HG02798 (cell line): ENCODE results near the gene TAF11.
A peak's percentile ranks its signal among the peaks of the same experiment; 100 is the strongest.
"Not testable (repeated sequence)": the region's sequence is repeated elsewhere in the genome, so short reads cannot be mapped to it uniquely, and the experiment has no call there.

Experiments used
- ATAC-seq: cut with Tn5 transposase; IDR thresholded peaks from one replicate; pipeline ENCODE4 v1.9.1; 2021; ENCODE audit warnings: mild to moderate bottlenecking; ENCODE audit not compliant: unreplicated experiment, poor library complexity

Gene TAF11

GRCh38 chr6:34906826-34907225 lies 19.0 kb upstream of the TAF11 start:
- ATAC-seq: no peak

- no peak for ATAC-seq
Measured at GRCh38 chr6:34904990-34905613, 17.3 kb upstream of the TAF11 start.

GRCh38 chr6:34901930-34902329 lies 14.1 kb upstream of the TAF11 start:
- no peak for ATAC-seq

DNA sequence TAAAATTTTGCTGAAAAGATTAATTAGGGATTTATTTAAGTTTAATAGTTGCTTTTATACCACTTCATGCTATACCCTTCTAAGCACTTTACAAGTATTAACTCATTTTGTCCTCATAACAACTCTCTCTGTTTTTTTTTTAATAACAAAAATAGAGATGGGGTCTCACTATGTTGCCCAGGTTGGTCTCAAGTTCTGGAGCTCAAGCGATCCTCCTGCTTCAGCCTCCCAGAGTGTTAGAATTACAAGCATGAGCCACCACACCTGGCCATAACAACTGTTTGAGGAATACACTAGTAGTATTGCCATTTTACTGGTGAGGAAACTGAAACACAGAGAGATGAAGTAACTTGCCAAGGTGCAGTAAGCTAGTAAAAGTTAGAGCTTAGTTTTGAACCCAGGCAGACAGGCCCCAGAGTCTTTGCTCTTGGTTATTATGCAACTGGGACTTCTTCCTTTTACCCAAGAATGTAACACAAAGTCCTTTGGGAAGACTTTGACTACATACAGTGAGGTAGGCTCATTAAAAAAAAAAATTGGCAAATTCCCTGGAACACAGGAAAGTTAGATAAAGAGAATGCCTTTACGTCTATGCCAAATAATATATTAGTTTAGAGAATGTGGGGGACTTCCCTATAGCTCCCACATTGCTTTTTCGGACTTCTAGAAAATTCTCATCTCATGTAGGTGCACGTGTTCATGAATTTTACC lies 12.6 kb upstream of the TAF11 start:
- ATAC-seq: no peak

- not testable (repeated sequence) for ATAC-seq
Measured at GRCh38 chr6:34899748-34900147, 11.9 kb upstream of the TAF11 start.

DNA sequence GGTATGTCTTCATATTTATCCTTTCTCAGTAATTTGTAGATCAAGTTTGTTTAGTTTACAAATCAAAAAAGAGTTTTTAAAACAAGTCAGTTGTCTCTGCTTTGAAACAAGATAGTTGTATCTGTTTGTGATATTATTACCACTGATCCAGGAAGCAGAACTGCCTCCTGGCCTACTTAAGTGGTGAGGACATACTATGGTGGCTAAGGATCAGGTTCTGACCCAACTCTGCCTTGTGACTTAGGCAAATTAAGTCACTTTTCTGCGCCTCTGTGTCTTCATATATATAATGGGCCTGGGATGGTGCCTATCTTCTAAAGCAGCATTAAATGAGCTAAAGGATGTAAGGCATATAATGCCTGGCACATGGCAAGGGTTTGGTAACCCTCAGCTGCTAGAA lies 9.9 kb upstream of the TAF11 start:
- ATAC-seq: no peak

GRCh38 chr6:34897130-34897529 lies 9.3 kb upstream of the TAF11 start:
- ATAC-seq: no peak

- ATAC-seq: no peak
Measured at GRCh38 chr6:34894693-34895092, 6.9 kb upstream of the TAF11 start.

DNA sequence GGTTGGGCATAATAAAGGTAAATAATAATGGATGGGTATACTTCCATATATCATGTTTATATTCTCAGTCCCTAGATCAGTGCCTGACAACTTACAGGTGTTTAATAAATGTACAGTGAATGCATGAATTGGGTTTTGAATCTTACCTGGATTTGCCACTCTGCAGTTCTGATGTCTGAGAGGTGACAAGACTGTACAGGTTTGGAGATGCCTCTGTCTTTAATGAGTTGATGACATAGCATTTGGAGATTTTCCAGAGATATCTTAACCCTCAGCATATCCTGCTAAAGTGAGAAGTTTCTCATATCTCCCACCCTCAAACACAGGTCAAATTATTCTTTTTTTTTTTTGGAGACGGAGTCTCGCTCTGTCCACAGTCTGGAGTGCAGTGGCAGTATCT lies 3.5 kb upstream of the TAF11 start:
- no peak for ATAC-seq

GRCh38 chr6:34890533-34890925 lies 2.7 kb upstream of the TAF11 start:
- ATAC-seq: no peak

DNA sequence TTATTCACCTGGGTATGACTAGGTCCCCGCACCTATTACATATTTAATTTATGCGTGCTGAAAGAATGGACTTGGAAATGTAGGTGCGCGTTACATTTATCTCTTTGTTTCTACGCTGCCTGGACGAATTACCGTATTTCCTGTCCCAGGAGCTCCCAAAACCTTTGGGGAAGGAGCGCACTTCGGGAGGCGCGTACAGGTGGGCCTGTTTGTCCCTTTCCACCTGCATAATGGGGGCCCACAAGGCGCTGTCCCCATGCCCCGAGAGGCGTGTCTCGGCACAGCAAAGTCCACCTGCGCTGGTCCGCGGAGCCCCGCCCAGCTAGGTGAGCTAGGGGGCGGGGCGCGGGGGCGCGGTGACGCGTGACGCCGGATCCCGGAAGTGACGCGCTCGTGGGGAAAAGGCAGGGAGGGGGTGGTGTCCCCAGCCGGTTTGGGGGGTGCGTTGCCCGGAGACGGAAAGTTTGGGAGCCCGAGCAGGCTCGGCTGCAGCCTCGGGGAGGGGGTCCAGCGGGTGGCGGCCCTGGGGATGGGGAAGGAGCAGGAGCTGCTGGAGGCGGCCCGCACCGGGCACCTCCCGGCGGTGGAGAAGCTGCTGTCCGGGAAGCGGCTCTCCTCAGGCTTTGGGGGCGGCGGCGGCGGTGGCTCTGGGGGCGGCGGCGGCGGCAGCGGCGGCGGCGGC lies 1.2 kb upstream of the TAF11 start, which contains the start of gene ANKS1A:
ANKS1A (plus strand) TSS at position 382 of the 682 bp plus-strand sequence; CDS start at position 530, 148 bp downstream.
- peak; percentile 80 for ATAC-seq

GRCh38 chr6:34888514-34888856 lies 643 bp upstream of the TAF11 start:
- ATAC-seq: no peak

- ATAC-seq: not testable (repeated sequence)
Measured at GRCh38 chr6:34885837-34886236, 2.0 kb downstream of the TAF11 start.

DNA sequence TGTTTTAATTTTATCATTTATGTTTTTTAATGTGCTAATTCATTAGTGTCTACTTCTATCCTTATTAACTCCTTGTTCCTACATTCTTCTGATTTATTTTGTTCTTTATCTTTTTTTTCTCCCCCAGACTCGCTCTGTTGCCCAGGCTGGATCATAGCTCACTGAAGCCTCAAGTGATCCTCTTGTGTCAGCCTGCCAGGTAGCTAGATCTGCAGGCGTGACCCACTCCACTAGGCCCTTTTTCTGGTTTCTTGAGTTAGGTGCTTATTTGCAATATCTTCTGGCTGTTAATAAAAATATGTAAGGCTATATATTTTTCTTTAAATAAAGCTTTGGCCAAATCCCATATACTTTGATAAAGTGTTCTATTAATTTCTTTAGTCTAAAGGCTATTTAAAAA lies 2.8 kb downstream of the TAF11 start:
- no peak for ATAC-seq

- not testable (repeated sequence) for ATAC-seq
Measured at GRCh38 chr6:34884073-34884472, 3.8 kb downstream of the TAF11 start.

GRCh38 chr6:34877869-34878485 lies 9.9 kb downstream of the TAF11 start:
- ATAC-seq: no peak

GRCh38 chr6:34877259-34877658 lies 10.6 kb downstream of the TAF11 start:
- no peak for ATAC-seq

DNA sequence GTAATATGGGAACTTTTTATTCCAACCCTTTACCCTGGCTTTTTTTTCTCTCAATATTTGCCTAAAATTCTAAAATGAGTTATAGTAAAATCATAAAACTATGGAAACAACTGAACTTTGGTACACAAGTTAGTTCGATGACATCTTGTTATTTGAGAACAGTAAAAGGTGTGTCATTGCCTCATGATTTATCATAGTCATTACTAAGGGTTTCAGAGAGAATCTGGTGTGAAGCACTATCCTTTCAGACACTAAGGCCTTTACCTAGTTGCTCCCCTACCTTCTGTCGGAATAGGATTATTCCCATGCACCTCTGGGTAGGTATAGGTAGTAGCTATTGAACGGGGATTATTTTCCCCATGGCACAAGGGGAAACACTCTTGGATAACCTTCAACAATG lies 11.4 kb downstream of the TAF11 start:
- no peak for ATAC-seq

GRCh38 chr6:34875292-34876213 lies 12.3 kb downstream of the TAF11 start:
- no peak for ATAC-seq

DNA sequence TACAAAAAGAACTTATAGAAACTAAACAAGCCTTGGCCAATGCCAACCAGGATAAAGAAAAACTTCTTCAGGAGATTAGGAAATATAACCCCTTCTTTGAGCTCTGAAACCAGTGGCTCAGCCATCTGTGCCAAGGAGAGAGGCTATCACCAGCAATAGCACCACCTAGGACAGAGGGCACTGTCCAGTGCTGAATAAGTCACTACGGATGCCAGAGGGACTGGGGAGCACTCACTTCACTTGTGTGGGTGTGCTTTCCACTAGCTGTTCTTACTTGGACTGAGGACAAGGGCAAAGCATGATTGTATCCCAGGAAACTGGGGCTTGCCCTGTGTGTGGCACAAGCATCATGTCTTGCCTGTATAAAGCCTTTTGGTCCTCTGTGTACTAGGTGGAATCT lies 15.5 kb downstream of the TAF11 start:
- no peak for ATAC-seq
